Smooth muscle cell of bladder (primary cell): Measurements from ENCODE around the gene DDO. TPM values are rescaled to one million over a fixed set of nuclear protein-coding genes. Genes with fewer than 3 reads are reported as not detected.

Experiments
- total RNA-seq: library from RNA; depleted of rRNA; stranded (reverse); fragments of >200 nt; gene quantifications from 2 replicates; pipeline ENCODE4 v1.2.3, GENCODE V29; 2014

The DDO gene, protein sequence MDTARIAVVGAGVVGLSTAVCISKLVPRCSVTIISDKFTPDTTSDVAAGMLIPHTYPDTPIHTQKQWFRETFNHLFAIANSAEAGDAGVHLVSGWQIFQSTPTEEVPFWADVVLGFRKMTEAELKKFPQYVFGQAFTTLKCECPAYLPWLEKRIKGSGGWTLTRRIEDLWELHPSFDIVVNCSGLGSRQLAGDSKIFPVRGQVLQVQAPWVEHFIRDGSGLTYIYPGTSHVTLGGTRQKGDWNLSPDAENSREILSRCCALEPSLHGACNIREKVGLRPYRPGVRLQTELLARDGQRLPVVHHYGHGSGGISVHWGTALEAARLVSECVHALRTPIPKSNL
- total RNA-seq, result 1.2 and 1.3 TPM in 2 replicates

DNA sequence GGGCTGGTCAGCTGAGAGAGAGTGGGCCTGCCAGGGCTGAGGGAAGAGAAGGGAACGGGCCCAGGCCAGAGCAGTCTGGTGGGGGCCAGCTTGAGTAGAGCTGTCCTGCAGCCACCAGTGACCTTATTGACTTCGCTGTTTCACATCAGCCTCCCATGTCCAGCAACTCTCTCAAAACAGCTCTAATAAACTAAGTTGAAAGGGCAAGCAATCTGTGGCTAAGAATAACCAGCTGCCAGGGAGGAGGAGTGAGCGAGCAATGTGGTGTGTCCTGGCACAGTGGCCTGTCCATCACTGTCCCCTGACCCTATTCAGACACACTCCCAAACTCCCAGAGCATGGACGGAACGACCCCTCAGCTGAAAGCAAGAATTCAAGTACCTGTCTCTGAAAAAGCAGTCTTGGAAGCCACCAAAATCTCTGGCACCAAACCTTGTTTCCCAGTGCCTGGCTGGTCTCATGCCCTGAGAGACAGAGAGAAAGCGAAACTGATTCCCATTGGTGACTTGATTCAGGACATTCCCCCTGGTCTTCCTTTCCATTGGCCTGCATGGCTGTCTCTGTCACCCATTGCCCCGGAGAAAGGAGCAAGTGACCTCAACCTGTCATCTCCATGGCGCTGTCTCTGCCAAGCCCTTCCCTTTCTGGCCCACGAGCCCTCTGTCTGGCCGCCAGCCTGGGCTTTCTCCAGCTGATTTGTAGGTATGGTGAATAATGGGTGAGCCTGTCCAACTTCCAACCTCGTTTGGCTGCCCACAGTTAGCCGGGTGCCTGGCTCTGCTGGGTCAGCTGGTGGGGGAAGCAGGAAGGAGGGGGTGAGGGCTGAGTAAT lies at the start of gene DDO:
DDO (minus strand) TSS at position 490 of the 831 bp plus-strand sequence. CDS start 2,113 bp downstream, outside the sequence.

DNA sequence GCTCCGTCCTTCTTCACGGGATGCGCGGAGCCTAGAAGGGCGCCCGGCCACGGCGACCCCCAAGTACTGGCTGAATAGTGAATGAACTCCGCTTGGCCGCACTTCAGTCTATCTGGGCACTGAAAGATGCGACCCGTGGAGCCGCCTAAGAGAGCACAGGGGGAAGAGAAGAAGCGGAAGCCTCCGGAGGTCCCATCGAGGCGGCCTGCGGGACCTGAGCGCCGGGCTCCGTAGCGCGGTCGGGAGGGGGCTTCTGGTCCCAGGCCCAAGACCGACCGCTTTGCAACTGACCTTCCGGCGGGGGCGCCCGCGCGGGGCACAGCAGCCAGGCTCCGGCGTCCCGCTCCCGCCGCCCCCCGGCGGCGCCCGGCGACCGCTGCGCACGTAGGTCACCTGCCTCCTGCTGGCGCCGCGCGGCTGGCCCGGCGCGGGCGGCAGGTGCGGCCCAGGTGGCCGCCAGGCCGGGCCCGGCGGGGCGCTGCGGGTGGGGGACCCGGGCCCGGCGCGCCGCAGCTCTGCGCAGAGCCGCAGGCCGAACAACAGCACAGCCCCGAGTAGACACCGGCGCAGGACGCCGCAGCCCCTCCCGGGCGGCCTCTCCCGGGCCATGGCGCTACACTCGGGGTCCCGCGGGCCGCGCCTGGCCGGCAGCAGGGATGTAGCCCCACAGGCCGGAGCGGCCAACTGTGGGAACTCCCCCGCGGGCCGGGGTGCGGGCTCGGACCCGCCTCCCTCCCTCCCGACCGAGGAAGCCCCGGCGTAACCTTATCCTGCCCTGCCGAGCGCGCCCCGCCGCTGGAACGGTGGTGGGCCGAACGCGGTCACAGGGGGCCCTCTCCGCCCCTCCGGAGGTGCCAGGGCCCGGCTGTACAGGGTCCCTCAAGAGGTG lies 57.5 kb downstream of the DDO start, which contains the start of gene METTL24:
METTL24 (minus strand) TSS at position 686 of the 889 bp plus-strand sequence; CDS start at position 609, 77 bp downstream.

Other genes with a start within 250 kb of the DDO start
- gene WASF1, start 235.9 kb downstream of the DDO start, total RNA-seq, result 5.8 and 6.5 TPM in 2 replicates
- gene CDC40, start 235.1 kb downstream of the DDO start, total RNA-seq, result 18.2 and 22.2 TPM in 2 replicates
- 0.43 and 1.2 TPM in 2 replicates for gene METTL24, start 57.2 kb downstream of the DDO start, total RNA-seq
- not detected in 2 replicates for gene SLC22A16, start 61.0 kb upstream of the DDO start, total RNA-seq